DND-41 (cell line): ENCODE measurements around the gene POLK.

Experiments
- EZH2 ChIP-seq: IDR thresholded peaks from 3 replicates; pipeline ENCODE4 v1.6.1; 2012; ENCODE audit warnings: borderline replicate concordance, low read depth, mild to moderate bottlenecking, moderate library complexity, low read length, inconsistent platforms; ENCODE audit not compliant: severe bottlenecking
- TF ChIP-seq, protein P1 (sequence below): IDR thresholded peaks from 2 replicates; pipeline ENCODE4 v1.5.1; 2012; ENCODE audit warnings: borderline replicate concordance, low read length, moderate library complexity, mild to moderate bottlenecking; ENCODE audit not compliant: poor library complexity, severe bottlenecking; ENCODE audit errors: extremely low read depth

DNA sequence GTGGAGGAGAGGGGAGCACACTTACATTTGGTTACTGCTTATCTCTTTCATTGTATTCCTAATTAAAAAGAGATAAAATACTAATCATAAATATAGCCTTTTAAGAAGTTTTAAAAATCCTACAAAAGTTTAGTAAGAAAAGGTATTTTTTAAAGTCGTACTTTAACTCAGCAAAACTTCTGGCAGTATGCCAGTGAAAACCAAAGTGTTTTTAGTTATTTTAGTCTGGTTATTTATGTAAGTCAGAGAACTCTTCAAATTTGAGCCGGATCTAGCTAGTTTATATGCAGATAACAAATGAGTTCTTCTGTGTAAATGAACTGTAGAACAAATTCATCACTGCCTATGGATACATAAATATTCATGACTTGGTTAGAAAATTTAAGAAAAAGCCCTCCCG, 63.1 kb downstream of the POLK start:
- TF ChIP-seq EZH2: no peak
- TF ChIP-seq, protein P1, sequence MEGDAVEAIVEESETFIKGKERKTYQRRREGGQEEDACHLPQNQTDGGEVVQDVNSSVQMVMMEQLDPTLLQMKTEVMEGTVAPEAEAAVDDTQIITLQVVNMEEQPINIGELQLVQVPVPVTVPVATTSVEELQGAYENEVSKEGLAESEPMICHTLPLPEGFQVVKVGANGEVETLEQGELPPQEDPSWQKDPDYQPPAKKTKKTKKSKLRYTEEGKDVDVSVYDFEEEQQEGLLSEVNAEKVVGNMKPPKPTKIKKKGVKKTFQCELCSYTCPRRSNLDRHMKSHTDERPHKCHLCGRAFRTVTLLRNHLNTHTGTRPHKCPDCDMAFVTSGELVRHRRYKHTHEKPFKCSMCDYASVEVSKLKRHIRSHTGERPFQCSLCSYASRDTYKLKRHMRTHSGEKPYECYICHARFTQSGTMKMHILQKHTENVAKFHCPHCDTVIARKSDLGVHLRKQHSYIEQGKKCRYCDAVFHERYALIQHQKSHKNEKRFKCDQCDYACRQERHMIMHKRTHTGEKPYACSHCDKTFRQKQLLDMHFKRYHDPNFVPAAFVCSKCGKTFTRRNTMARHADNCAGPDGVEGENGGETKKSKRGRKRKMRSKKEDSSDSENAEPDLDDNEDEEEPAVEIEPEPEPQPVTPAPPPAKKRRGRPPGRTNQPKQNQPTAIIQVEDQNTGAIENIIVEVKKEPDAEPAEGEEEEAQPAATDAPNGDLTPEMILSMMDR: no peak
